Measurements from ENCODE around the gene A4GALT.

A4GALT gene

GRCh38 chr22:42700901-42701300 lies 19.8 kb downstream of the A4GALT start:
- no peak for DNase-seq

- no peak for DNase-seq
These were observed 20.3 kb downstream of the A4GALT start for GRCh38 chr22:42700355-42700754.

- DNase-seq = no peak
These were observed 20.7 kb downstream of the A4GALT start for GRCh38 chr22:42699976-42700352.

- no peak for DNase-seq
These were observed 21.2 kb downstream of the A4GALT start for GRCh38 chr22:42699281-42699975.

- DNase-seq = no peak
These were observed 23.1 kb downstream of the A4GALT start for GRCh38 chr22:42697542-42698013.

- DNase-seq = no peak
These were observed 24.2 kb downstream of the A4GALT start for GRCh38 chr22:42696331-42696967.

GRCh38 chr22:42695294-42695693 lies 25.4 kb downstream of the A4GALT start:
- no peak for DNase-seq

GRCh38 chr22:42693763-42694683 lies 26.6 kb downstream of the A4GALT start:
- no peak for DNase-seq

GRCh38 chr22:42693055-42693762 lies 27.5 kb downstream of the A4GALT start:
- no peak for DNase-seq

GRCh38 chr22:42692239-42693054 lies 28.2 kb downstream of the A4GALT start:
- no peak for DNase-seq

GRCh38 chr22:42691440-42691839 lies 29.2 kb downstream of the A4GALT start:
- DNase-seq = no peak

- DNase-seq = no peak
These were observed 32.1 kb downstream of the A4GALT start for GRCh38 chr22:42688241-42689211.

- no peak for DNase-seq
These were observed 33.7 kb downstream of the A4GALT start for GRCh38 chr22:42686756-42687491.

GRCh38 chr22:42685941-42686653 lies 34.6 kb downstream of the A4GALT start:
- DNase-seq = no peak

GRCh38 chr22:42684462-42685195 lies 36.0 kb downstream of the A4GALT start:
- no peak for DNase-seq

GRCh38 chr22:42683578-42684283 lies 36.9 kb downstream of the A4GALT start:
- no peak for DNase-seq

- DNase-seq = no peak
These were observed 38.4 kb downstream of the A4GALT start for GRCh38 chr22:42682113-42682851.
